AG04449 (cell line): ENCODE results near the gene TRABD2A.

Experiments used
- CTCF ChIA-PET: fragments of 350-600 bp; formaldehyde crosslinking; extraction: SDS; loops from one replicate; lab custom pipeline; 2021; ENCODE audit warnings: antibody characterized with exemption; lab: Yijun Ruan, JAX
- POLR2A ChIA-PET: fragments of 400-600, 350-600 bp; formaldehyde crosslinking; extraction: SDS; loops from one replicate; lab custom pipeline; 2020; ENCODE audit warnings: antibody characterized with exemption, inconsistent platforms; lab: Yijun Ruan, JAX
- DNase-seq: peaks from one replicate; pipeline ENCODE4 v3.0.0-alpha.2; 2010; ENCODE audit warnings: low read depth, low spot score
- H3K4me3 ChIP-seq: 2 replicates; pipeline ENCODE4 v1.5.1; 2011; ENCODE audit warnings: low read depth, mild to moderate bottlenecking, control low read depth, low read length
- TF ChIP-seq, protein P1 (sequence below): IDR thresholded peaks from one replicate; pipeline ENCODE4 v1.5.1; 2011; ENCODE audit warnings: mild to moderate bottlenecking, moderate library complexity, low read length, control low read depth, inconsistent platforms; ENCODE audit not compliant: insufficient read depth; ENCODE audit errors: missing control alignments

Gene TRABD2A

DNA sequence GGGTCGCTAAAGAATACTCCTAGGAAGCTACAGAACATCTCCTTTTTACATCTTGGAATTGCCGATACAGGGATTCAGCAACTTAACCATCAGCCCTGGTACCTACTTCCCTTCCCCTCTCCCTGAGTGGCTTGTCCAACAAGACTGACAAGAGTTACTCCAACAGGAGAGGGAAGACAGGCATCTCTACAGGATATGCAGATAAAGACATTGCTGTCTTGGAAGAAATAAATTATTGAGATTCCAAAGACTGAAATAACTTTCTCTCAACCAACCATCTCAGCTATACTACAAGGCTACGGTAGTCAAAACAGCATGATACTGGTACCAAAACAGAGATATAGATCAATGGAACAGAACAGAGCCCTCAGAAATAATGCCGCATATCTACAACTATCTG, 87.2 kb downstream of the TRABD2A start:
- POLR2A ChIA-PET: no interaction called here
- CTCF ChIA-PET: no interaction called here
- TF ChIP-seq, protein P1, sequence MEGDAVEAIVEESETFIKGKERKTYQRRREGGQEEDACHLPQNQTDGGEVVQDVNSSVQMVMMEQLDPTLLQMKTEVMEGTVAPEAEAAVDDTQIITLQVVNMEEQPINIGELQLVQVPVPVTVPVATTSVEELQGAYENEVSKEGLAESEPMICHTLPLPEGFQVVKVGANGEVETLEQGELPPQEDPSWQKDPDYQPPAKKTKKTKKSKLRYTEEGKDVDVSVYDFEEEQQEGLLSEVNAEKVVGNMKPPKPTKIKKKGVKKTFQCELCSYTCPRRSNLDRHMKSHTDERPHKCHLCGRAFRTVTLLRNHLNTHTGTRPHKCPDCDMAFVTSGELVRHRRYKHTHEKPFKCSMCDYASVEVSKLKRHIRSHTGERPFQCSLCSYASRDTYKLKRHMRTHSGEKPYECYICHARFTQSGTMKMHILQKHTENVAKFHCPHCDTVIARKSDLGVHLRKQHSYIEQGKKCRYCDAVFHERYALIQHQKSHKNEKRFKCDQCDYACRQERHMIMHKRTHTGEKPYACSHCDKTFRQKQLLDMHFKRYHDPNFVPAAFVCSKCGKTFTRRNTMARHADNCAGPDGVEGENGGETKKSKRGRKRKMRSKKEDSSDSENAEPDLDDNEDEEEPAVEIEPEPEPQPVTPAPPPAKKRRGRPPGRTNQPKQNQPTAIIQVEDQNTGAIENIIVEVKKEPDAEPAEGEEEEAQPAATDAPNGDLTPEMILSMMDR: no peak
- H3K4me3 ChIP-seq: no peak overlapping the region
- no peak for DNase-seq

DNA sequence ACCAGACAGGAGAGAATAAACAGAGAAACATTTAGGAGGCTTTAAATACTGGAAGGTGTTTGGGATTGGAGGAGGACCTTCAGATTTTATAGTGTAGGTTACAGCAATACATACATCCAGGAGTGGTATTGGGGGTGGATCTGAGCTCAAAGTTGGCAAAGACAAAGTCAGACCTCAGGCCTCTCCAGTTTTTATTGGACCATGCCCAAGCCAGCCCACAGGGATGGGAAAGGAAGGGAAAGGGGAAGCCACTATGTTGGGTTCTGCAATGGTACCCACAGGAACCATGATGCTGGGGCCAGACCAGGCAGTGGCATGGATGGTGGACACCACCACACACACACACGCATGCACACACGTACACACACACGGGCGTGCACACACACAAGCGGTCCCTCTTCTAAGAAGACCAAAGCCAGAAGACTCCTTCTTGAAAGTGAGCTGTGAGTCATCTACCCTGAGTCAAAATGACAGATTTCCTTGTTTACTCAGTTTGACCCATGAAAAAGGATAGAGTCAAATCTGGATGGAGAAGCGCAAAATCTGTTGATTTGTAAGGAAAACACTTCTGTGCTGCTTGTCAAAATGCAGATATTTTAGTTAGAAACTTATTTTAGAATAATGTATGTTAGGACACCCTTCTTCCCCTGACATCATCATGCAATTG, 87.9 kb downstream of the TRABD2A start:
- POLR2A ChIA-PET: no interaction called here
- no peak overlapping the region for H3K4me3 ChIP-seq
- CTCF ChIA-PET: no interaction called here
- DNase-seq: no peak
- TF ChIP-seq, protein P1: no peak

DNA sequence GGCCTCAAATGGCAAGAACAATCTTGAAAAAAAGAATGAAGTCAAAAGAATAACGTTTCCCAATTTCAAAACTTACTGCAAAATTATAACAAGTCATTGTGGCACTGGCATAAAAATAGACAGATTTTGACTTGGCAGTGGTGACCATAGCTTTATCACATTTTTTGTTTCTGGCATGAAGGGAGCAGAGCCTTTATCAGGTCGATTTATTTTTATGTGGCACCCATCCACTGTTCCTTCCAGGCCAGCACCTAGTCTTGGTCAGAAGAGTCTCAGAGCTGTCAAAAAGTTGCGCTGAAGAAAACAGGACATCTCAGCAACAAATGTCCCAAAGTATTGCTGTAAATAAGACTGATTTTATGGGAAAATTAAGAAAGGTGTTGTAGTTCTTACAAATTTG, 92.4 kb downstream of the TRABD2A start:
- no peak overlapping the region for H3K4me3 ChIP-seq
- CTCF ChIA-PET: no interaction called here
- POLR2A ChIA-PET: no interaction called here
- TF ChIP-seq, protein P1: no peak
- DNase-seq: no peak

DNA sequence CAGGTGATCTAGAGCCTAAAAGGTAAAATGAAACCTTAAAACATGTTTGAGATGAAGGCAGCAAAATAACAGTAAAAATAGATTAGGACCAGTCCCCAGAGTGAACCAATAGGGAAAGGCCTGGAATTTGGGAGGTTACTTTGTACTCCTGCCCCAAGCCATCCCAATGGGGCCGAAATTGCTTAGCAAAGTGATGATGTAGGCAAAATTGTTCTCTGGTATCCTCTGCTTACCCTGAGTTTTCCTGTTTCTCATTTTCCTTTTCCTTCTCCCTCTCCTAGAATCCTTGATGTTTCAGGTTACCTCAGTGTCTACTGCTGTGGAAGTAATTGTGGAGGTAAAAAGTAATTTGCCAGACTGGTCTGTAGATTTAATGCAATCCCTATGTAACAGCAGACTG, 92.9 kb downstream of the TRABD2A start:
- H3K4me3 ChIP-seq: no peak overlapping the region
- DNase-seq: no peak
- POLR2A ChIA-PET: no interaction called here
- CTCF ChIA-PET: no interaction called here
- TF ChIP-seq, protein P1: no peak

DNA sequence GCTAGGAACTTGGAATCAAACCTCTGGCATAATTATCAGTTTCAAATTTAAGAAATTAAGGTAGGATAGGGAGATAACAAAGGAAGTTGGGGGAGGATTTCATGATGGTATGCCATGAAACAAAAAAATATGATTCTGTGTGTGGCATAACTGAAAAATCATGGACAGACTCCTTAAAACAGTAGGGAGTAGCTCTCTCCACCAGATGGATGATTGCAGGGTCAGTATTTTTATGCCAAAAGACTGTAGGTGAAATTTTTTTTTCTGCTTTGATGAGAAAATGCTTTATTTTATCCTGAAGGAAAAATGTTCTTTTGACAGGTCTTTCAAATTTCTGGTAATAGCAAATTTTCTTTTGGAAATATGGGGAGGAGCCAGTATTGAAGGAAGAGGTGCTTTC, 94.3 kb downstream of the TRABD2A start:
- ChIA-PET POLR2A (no interaction called here), CTCF (no interaction called here)
- DNase-seq: no peak
- no peak overlapping the region for H3K4me3 ChIP-seq
- TF ChIP-seq, protein P1: no peak

DNA sequence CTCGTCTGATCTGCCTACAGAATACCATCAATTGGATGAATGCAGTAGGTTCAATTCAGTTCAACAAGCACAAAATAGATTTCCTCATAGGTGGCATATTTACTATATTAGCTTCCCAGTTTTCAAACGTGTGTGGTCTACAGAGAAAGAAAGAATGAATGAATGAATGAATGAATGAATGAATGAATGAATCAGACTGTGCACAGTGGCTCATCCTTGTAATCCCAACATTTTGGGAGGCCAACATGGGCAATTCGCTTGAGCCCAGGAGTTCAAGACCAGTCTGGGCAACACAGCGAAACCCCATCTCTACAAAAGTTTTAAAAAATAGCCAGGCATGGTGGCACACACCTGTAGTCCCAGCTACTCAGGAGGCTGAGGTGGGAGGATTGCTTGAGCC, 94.9 kb downstream of the TRABD2A start:
- TF ChIP-seq, protein P1: no peak
- ChIA-PET CTCF (no interaction called here), POLR2A (no interaction called here)
- no peak overlapping the region for H3K4me3 ChIP-seq
- DNase-seq: no peak
